Glutamatergic neuron (in vitro differentiated cells): Measurements from ENCODE around the gene RGL3. TPM values are rescaled to one million over a fixed set of nuclear protein-coding genes. Genes with fewer than 3 reads are reported as not detected.
A peak's percentile ranks its signal among the peaks of the same experiment; 100 is the strongest.

Source experiments
- DNase-seq: peaks from one replicate; pipeline ENCODE4 v3.0.0; 2022
- H3K27ac Mint-ChIP-seq: one replicate; pipeline ENCODE4 v1.8.0; 2020; ENCODE audit warnings: mild to moderate bottlenecking, mixed read lengths, inconsistent platforms; ENCODE audit not compliant: unreplicated experiment
- H3K27me3 Mint-ChIP-seq: one replicate; pipeline ENCODE4 v1.8.0; 2020; ENCODE audit warnings: mild to moderate bottlenecking, moderate library complexity, mixed read lengths, inconsistent platforms; ENCODE audit not compliant: unreplicated experiment
- H3K36me3 Mint-ChIP-seq: one replicate; pipeline ENCODE4 v1.8.0; 2020; ENCODE audit warnings: mild to moderate bottlenecking, mixed read lengths, inconsistent platforms; ENCODE audit not compliant: unreplicated experiment
- H3K4me1 Mint-ChIP-seq: one replicate; pipeline ENCODE4 v1.8.0; 2020; ENCODE audit warnings: mild to moderate bottlenecking, low read depth, mixed read lengths, inconsistent platforms; ENCODE audit not compliant: unreplicated experiment
- H3K4me3 Mint-ChIP-seq: one replicate; pipeline ENCODE4 v1.8.0; 2020; ENCODE audit warnings: mild to moderate bottlenecking, mixed read lengths, inconsistent platforms; ENCODE audit not compliant: unreplicated experiment
- H3K9me3 Mint-ChIP-seq: one replicate; pipeline ENCODE4 v1.8.0; 2020; ENCODE audit warnings: mild to moderate bottlenecking, moderate library complexity, mixed read lengths, inconsistent platforms; ENCODE audit not compliant: unreplicated experiment
- CTCF ChIP-seq: fragments of 200-600 bp; sonication (generic); IDR thresholded peaks from one replicate; pipeline ENCODE4 v1.5.0; 2021; ENCODE audit not compliant: partially characterized antibody, unreplicated experiment
- total RNA-seq: library from RNA; stranded (reverse); fragmentation: NEBNext Ultra II Directional; extraction: Animal tissue kit (Norgen Biotek cat#: 25700); gene quantifications from one replicate; pipeline ENCODE4 v1.2.1, GENCODE V29; 2021; ENCODE audit not compliant: unreplicated experiment

RGL3 gene
- total RNA-seq, 1 donor from 2014 or later, result 0.66 TPM

DNA sequence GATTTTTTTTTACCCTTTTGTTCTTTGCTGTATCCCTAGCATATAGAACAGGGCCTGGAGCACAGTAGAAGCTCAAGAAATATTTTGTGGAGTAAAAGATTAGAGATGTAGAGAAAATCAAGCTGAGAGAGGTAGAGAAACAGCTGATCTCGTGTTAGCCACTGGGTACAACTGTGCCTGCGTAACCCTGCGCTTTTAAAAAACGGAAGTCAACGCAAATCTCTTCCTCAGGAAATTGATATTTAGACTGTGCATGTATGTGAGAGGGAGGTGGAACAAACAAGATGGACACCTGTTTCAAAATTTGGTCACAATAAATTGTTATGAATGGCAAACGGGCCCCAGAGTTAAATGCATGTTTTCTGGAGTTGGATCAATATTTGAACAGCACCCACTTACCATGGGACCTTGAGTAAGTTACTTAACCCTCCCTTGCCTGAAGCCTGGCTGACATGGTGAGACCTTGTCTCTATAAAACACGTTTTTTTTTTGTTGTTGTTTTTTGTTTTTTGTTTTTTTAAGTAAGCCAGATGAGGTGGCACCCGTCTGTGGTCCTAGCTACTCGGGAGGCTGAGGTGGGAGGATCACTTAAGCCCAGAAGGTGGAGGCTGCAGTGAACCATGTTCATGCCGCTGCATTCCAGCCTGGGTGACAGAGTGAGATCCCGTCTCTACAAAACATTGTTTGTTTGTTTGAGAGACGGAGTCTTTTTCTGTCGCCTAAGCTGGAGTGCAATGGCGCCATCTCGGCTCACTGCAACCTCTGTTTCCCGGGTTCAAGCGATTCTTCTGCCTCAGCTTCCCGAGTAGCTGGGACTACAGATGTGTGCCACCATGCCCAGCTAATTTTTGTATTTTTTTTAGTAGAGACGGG, 31.7 kb downstream of the RGL3 start:
- H3K27ac Mint-ChIP-seq, result no peak overlapping the region
- H3K27me3 Mint-ChIP-seq, result peaks cover 5% of the 10 kb centered on the region
- no peak for DNase-seq
- H3K36me3 Mint-ChIP-seq, result no peaks in the 10 kb centered on the region
- no peak overlapping the region for H3K4me3 Mint-ChIP-seq
- no peak for TF ChIP-seq CTCF
- peaks cover 3% of the 10 kb centered on the region for H3K4me1 Mint-ChIP-seq
- peaks cover 3% of the 10 kb centered on the region for H3K9me3 Mint-ChIP-seq

- Mint-ChIP-seq H3K27me3 (peaks cover 9% of the 10 kb centered on the region), H3K36me3 (no peaks in the 10 kb centered on the region), H3K4me3 (peak overlapping the region; percentile 74), H3K9me3 (peaks cover 8% of the 10 kb centered on the region), H3K27ac (peak overlapping the region; percentile 70), H3K4me1 (peaks cover 6% of the 10 kb centered on the region)
- no peak for DNase-seq
- no peak for TF ChIP-seq CTCF
Measured at GRCh38 chr19:11384778-11385129, 34.4 kb downstream of the RGL3 start.

- peak overlapping the region; percentile 22 for H3K27ac Mint-ChIP-seq
- H3K4me3 Mint-ChIP-seq, result peak overlapping the region; percentile 55
- no peak for TF ChIP-seq CTCF
- DNase-seq, result no peak
- H3K36me3 Mint-ChIP-seq, result no peaks in the 10 kb centered on the region
- H3K9me3 Mint-ChIP-seq, result peaks cover 8% of the 10 kb centered on the region
- peaks cover 9% of the 10 kb centered on the region for H3K27me3 Mint-ChIP-seq
- H3K4me1 Mint-ChIP-seq, result peaks cover 6% of the 10 kb centered on the region
Measured at GRCh38 chr19:11383706-11384048, 35.4 kb downstream of the RGL3 start.

GRCh38 chr19:11382898-11383705, 36.0 kb downstream of the RGL3 start:
- Mint-ChIP-seq H3K27me3 (peaks cover 9% of the 10 kb centered on the region), H3K4me1 (peaks cover 6% of the 10 kb centered on the region), H3K9me3 (peaks cover 8% of the 10 kb centered on the region), H3K36me3 (no peaks in the 10 kb centered on the region), H3K4me3 (peak overlapping the region; percentile 76), H3K27ac (peak overlapping the region; percentile 22)
- DNase-seq, result peak; percentile 74
- peak; percentile 84 for TF ChIP-seq CTCF
